Ammon's horn (tissue), 1 donor: ENCODE data around the gene HSD3B7.
A peak's percentile ranks its signal among the peaks of the same experiment; 100 is the strongest.
"Not testable (repeated sequence)": the region's sequence is repeated elsewhere in the genome, so short reads cannot be mapped to it uniquely, and the experiment has no call there.

Source experiments
- DNase-seq: peaks from one replicate; pipeline ENCODE4 v3.0.0-alpha.2; 2016; ENCODE audit warnings: low spot score

Gene HSD3B7

DNA sequence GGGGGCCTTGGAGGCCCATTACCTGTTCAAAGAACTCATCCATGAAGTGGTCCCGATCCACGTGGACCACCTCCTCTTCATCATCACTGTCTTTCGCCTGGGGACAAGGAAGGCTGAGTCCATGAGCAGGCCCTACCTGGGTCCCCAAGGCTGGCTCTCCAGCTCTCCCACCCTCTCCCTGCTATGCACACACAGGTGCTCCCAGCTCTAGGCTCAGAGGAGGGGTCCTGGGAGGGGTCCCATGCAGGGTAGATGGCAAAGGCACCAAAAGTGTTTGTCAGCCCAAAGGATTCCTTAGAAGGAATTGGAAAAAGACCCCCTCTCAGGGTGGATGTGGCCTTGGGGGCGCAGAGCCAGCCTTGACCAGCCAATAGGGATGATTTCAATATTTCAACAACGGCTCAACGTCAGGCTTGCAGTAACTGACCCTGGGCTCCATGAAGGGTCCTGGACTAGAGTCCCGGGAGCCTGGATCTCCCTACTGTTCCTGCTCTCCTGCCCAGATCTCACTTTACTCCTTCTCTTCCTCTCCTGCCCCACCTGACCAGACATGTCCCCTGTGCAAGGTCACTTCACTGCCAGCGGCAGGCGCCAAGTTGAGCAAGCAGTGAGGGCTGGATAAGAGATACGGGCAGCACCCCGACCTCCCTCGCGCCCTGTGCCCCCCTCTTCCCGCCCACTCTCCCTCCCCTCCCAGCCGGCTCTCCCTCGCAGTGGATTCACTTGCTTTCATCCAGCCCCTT, 16.7 kb downstream of the HSD3B7 start:
- DNase-seq: no peak

DNA sequence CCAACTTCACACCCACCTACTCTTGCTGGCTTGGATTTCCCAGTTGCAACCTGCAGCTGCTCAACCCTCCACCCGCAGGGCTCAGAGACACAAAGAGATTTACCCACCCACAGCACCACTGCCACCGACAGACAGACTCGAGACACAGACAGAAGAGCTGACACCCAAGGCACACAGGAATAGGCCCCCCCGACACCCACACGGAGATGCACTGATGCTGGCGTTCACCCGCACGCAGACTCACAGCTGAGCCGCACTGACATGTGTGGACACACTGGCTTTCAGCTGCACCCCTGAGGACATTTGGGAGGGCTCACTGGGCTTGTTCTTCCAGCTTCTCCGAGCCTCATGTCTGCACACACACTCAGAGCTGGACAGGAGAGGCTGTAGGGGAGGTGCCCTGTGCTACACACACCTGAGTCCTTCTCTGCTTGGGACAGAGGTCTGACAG, 17.3 kb downstream of the HSD3B7 start:
- no peak for DNase-seq

DNA sequence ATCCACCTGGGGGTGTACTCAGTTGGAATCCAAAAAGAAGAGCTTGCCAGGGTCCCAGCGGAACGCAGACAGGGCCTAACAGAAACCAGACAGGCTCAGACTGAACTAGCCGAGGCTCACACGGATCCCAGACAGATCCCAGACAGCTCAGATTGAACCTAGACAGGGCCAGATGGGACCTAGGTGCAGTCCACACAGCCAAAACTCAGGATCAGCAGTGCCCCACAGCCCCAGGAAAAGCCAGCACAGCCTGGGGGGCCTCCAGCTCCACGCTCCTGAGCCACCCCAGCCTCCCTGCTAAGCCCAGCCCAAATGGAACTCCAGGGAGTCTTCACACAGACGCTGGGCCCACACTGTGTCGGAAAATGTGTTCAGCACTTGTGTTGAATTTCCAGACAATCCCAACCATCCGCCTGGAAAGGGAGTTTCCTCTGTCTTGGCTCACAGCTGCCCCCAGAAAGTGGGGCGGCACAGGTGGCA, 17.9 kb downstream of the HSD3B7 start:
- no peak for DNase-seq

DNA sequence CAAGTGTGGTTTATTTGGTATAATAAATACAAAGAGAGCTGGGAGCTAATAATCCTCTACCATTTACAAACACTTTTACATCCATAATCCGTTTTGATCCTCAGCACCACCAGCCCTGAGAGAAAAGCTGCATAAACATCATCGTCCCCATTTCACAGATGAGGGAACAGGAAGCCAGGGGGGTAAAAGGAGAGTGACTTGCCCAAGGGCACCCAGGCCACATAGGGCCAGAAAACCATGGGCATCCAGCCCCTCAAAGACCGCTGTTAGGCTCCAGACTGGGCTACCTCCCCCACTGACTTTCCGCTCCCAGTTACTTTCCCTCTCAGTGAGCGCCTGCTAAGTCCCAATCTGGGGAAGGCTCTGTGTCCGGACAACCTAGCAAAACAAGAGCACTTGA, 18.7 kb downstream of the HSD3B7 start:
- no peak for DNase-seq

DNA sequence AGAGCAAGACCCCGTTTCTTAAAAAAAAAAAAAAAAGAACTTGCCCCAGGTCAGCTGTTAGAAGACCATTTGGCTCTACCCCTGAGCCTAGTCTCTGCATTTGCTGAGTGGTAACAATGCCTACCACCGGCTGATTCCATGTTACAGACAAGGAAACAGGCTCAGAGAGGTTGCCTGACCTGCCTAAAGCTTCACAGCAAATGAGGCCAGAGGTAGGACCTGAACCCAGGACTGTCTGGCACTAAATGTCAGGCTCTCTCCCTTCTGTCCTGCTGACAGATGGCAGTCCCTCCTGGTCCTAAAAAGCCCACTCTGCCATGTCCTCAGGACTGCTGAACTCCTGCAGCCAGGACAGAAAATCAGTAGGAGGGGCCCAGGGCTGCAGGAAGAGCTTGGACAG, 19.7 kb downstream of the HSD3B7 start:
- DNase-seq: no peak

DNA sequence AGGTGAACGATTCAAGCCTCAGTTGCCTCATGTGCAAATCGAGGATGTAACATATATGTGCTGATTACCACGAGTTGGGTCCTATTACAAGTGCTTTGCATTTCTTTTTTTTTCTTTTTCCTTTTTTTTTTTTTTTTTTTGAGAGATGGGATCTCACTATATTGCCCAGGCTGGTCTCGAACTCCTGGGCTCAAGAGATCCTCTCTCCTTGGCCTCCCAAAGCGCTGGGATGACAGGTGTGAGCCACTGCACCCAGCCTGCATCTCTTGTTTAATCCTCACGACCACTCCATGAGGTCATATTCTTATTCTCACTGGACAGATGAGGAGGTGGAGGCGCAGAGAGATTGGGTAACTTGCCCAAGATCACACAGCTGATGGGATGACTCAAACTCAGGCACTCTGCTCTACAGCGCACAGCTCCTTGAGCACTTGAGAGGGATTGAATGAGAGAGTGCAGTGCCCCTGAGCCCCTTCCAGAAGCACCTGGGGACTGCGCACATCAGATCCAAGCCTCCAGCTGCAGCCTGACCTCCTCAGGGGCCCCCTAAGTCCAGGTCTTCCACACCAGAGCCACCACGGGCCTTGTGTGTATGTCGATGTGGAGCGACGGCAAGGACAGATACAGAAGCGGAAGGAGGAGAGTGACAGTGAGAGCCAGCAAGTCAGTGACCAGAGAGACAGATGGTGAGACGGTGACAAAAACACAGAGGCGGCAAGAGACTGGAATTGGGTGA, 20.5 kb downstream of the HSD3B7 start:
- DNase-seq: no peak

DNA sequence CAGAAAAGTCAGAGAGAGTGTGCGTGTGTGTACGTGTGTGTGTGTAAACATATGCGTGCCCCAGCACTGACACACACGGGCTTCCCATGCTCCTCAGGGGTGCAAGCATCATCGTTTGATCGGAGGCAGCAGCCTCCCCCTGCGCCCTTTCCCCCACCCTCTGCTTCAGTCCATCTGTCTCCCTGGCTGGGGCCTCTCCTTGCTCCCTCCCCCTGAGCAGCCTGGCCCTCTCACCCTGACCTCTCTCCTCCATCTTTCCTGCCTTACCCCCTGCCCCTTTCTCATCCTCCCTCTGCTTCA, 21.0 kb downstream of the HSD3B7 start:
- DNase-seq: no peak

DNA sequence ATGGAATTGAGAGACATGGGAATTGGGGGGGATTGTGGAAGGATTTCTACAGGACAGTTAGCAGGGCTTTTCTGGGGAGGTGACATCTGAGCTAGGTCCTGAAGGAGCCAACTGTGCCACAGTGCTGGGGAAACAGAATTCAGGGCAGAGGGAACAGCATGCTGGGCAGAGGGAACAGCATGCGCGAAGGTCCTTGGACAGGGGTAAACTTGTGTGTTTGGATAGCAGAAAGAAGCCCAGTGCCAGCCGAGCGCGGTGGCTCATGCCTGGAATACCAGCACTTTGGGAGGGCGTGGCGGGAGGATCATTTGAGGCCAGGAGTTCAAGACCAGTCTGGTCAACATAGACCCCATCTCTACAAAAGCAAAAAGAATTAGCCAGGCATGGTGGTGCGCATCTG, 21.6 kb downstream of the HSD3B7 start:
- DNase-seq: no peak

DNA sequence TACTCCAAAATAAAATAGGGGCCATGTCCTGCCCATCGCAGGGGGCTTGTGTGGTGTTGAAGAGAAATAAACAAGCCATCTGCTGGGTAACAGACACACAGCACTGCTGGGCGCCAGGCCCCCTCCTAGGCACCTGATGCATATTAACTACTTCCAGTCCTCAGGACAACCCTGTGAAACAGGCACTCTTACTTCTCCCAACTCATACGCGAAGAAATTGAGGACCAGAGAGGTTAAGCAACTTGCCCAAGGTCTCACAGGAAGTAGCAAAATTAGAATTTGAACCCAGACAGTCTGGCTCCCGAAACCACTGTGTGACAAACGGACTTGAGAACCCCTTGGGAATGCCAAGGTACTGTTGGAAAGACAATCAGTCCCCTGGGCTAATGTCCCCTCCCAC, 22.7 kb downstream of the HSD3B7 start:
- no peak for DNase-seq

DNA sequence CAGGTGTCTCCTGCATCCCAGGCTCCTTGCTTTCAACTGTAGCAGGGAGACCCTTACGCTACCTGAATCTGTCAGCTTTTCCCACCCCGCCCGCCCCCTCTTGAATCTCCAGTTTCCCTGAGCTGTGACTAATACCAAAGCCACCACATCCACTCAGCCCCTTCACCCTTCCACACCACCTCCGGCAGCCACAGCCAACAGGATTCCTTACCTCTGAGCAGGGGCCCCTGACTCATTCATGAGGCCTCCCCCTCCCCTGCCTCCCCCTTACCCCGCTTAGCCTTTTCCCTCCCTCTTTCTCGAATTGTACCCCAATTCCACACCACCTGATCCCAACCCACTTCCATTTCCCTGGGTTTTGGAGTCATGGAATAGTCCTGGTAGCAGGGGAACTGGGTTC, 23.1 kb downstream of the HSD3B7 start:
- no peak for DNase-seq

DNA sequence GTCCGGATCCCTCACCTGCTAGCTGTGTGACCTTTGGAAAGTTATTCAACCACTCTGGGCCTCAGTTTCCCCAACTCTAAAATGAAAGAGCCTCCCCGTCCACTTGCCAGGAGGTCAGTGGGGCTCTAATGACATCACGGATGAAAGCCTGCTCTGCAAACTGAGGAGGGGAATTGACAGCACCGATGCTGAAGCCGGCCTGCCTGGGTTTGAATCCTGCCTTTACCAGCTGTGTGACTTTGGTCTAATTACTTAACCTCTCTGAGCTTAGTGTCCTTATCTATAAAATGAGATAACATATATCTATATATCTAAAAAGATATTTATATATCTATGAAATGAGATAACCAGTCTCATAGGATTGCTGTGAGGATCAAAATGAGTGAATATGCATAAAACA, 23.5 kb downstream of the HSD3B7 start:
- no peak for DNase-seq

DNA sequence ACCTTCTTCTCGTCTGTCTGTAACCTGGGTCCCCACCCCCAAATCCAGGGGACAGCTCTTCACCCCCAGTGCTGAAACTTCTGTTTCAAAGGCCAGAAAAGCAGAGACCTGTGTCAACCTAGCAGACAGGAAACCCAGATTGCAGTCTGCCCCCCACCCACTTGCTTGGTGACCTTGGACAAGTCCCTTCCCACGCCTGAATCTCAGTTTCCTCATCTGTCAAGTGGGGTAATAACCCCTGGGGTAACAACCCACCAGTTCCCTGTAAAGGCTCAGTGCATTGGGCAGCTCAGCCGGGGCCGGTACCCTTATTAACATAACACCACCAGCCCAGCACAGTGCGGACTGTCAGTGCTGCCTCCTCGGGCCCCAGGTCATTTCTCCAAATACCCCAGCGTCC, 24.1 kb downstream of the HSD3B7 start:
- DNase-seq: no peak

DNA sequence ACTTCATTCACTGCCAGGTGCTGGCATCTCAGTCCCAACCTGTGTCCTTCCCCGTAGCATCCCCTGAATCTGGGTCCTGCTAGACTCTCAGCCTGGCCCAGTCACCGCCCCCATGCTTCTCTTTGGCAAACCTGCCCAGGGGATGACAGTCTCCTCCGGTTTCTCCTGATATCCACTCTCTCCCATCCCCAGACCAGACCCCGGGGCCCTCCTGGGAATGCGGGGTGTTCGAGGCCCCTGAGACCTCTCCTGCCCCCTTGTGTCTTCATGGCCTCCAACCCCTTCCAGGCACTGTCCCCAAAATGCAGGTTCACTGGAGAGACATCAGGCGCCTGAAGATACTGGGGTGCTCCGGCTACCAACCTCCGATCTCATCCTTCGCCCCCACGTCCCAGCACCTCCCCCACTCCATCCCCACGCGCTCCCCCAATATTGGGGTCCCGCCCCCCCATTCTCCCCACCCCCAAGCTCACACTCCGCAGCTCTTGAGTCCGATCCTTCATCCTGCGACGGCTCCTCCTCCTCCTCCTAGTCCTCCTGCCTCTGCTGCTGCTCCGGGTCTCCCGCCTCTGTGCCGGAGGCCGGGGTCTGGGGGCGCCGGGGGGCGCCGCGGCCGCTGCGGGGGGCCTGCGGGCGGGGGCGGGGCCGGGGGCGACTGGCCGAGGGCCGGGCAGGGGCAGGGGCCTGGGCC, 25.0 kb downstream of the HSD3B7 start:
- DNase-seq: no peak

DNA sequence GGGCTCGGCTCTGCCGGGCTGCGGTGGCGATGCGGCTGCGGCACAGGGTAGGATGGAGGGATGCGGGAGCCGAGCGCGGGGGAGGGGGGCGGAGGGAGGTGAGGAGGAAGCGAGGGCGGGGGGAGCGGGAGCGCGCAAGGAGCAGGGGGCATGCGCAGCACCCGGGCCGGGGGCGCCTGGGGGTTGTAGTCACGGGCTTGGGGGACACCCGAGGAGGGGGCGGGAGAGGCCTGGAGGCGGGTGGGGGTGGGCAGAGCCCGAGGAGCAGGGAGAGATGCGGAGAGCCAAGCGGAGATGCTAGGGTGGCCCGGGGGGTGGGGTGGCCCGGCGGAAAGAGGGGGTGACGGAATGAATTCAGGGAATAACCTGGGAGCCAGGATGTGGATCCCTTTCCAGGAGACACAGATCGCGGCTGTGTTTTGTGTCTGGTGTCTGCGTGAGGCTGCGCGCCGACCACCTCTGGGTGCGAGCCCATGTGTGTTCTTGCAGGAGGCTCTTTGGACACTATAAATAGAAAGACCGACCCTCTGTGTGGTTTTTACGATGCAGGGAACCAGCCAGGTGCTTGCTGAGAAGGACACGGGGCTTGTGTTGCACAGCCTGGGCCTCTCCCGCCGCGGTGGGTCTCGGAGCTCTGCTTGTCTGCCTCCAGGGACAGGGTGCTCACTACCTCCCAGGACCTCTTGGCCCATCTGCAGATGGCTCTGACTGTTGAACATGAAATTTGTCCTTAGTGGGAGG, 25.7 kb downstream of the HSD3B7 start, which contains the start of gene STX1B:
TSS of gene STX1B (minus strand) at position 54 of the 741 bp plus-strand sequence. CDS start 242 bp downstream, outside the sequence.
- DNase-seq: peak; percentile 67

DNA sequence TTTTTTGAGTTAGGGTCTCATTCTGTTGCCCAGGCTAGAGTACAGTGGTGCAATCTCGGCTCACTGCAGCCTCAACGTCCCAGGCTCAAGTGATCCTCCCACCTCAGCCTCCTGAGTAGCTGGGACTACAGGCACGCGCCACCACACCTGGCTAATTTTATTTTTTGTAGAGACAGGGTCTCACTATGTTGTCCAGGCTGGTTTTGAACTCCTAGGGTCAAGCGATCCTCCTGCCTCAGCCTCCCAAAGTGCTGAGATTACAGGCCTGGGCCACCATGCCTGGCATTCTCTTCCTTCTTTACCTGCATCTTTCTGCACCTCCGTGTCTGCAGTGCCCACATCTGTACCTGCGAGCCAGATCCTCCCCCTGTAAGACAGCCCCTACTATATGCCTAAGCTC, 26.8 kb downstream of the HSD3B7 start:
- not testable (repeated sequence) for DNase-seq

DNA sequence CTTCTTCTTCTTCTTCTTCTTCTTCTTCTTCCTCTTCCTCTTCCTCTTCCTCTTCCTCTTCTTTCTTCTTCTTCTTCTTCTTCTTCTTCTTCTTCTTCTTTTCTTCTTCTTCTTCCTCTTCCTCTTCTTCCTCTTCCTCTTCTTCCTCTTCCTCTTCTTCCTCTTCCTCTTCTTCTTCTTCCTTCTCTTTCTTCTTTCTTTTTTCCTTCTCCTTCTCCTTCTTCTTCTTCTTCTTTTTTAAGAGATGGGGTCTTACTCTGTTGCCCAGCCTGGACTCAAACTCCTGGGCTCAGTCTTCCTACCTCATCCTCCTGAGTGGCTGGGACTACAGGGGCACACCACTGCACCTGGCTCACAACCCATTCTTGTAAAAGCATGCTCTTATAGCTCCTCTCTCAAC, 28.3 kb downstream of the HSD3B7 start:
- not testable (repeated sequence) for DNase-seq

DNA sequence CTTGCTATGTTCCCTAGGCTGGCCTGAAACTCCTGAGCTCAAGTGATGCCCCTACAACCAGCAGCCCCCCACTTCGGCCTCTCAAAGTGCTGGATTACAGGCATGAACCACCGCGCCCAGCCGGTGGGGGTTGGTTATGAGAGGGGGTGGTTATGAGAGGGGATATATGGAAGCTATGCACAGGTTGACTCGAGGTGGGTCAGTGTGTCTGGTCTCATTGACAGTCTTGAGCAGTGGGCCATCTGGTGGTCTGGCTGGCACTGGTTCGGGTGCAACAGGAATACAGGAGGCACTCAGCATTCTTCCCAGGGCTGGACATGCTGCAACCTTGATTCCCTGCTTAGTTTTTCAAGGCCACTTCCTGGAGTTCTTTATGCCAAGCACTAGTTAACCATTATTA, 31.0 kb downstream of the HSD3B7 start:
- no peak for DNase-seq

DNA sequence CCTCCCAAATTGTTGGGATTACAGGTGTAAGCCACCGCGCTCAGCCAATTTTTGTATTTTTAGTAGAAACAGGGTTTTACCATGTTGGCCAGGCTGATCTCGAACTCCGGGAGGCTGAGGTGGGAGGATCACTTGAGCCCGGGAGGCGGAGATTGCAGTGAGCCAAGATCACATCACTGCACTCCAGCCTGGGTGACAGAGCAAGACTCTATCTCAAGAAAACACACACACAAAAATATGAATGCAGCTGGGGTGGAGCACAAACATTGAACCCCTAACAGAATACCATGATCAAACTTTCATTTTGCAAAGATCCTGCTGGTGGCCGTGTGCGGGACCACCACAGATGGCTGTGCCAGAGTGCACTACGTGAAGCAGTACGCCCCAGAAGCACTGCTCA, 32.7 kb downstream of the HSD3B7 start:
- DNase-seq: not testable (repeated sequence)

DNA sequence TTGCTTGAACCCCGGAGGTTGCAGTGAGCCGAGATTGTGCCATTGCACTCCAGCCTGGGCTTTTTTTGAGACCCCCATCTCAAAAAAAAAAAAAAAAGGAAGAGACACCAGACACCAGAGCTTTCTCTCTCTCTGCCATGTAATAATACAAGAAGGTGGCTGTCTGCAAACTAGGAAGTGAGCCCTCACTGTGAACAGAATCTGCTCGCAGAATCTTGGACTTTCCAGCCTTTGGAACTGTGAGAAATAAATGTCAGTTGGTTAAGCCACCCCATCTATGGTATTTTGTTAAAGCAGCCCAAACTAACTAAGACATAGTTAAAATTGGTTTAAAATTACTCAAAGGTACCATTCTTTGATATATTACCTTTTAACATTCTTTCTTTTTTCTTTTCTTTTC, 35.5 kb downstream of the HSD3B7 start:
- DNase-seq: no peak

DNA sequence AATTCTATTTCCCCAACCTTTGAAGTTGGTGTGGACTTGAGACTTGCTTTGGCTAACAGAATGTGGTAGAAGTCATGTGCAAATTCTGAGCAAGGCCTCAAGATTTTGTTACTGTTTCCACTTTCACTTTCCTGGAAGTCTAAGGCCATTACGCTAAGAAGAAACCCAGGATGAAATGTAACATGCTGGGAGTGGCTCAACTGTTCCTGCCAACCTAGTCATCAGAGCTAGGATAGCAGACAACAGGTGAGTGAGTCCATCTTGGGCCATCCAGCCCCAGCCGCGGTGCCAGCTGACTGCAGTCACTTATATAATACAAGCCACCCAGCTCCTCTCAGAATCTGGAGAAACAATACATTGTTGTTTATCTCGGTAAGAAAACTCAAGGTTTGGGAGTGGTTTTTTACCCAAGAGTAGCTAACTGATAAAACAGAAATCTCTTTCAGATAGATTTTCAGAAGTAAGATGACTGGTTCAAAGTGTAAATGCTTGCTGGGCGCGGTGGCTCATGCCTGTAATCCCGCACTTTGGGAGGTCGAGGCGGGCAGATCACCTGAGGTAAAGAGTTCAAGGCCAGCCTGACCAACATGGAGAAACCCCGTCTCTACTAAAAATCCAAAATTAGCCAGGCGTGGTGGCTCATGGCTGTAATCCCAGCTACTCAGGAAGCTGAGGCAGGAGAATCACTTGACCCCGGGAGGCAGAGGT, 37.7 kb downstream of the HSD3B7 start:
- DNase-seq: no peak

DNA sequence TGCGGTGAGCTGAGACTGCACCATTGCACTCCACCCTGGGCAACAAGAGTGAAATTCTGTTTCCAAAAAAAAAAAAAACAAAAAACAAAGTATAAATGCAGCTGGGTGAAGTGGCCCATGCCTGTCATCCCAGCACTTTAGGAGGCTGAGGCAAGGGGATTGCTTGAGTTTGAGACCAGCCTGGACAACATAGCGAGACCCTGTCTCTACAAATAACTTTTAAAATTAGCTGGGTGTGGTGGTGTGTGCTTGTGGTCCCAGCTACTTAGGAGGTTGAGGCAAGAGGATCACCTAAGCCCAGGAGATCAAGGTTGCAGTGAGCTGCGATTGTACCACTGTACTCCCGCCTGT, 38.2 kb downstream of the HSD3B7 start:
- DNase-seq: no peak
